NCI-H2029 treated with DMSO at 0.1 percent for 48 hours (cell line): ENCODE measurements around the gene NFATC1.

Experiments used
- DNase-seq: peaks from one replicate; lab custom pipeline; 2025; lab: John Stamatoyannopoulos, UW

The NFATC1 gene

GRCh38 chr18:79537758-79538157 is 142.0 kb downstream of the NFATC1 start:
- no peak for DNase-seq

DNA sequence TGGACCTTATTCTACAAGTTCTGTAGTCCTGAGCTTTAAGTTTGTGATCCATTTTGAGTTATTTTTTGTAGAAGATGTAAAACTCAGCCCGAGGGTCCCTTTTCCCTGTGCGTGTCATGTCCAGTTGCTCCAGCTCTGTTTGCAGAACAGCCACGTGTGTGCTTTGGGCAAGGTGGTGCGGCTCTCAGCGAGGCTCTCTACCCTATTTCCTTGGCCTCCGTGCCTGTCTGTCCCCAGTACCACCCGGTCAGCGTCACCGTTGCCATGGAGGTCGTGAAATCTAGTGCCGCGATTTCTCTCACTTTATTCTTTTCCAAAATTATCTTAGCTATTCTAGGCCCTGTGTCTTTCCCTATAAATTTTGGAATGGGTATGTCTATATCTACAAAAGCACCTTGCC is 142.9 kb downstream of the NFATC1 start:
- no peak for DNase-seq

- no peak for DNase-seq
Measured at GRCh38 chr18:79540161-79540903, 144.6 kb downstream of the NFATC1 start.

GRCh38 chr18:79540904-79541282 is 145.2 kb downstream of the NFATC1 start:
- DNase-seq, result no peak

GRCh38 chr18:79542213-79542612 is 146.5 kb downstream of the NFATC1 start:
- no peak for DNase-seq

GRCh38 chr18:79542876-79543750 is 147.4 kb downstream of the NFATC1 start:
- no peak for DNase-seq

DNA sequence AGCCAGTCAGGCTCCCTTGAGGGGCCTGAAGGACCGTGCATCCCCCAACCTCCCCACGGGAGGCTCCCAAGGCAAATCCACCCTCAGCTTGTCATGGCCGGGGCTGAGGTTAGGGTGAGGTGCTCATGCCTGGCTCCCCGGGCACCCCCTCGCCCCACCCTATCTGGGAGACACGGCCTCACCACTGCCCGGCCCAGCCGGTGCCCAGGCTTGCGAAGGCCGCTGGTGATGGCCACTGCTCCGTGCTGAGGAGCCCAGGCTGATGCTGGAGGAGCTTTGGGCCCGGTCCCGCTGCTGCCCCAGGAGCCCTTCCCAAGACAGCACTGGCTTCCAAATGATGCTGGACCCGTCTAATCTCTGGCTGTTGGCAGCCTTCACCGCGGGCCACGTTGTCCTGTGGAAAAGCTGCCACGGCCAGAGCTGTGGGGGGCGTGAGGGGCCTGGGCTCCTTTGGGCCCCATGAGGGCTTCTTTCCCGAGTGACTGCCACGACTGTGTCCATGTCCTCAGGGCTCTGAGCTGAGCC is 148.2 kb downstream of the NFATC1 start:
- no peak for DNase-seq

- DNase-seq, result no peak
Measured at GRCh38 chr18:79544386-79544963, 148.7 kb downstream of the NFATC1 start.

DNA sequence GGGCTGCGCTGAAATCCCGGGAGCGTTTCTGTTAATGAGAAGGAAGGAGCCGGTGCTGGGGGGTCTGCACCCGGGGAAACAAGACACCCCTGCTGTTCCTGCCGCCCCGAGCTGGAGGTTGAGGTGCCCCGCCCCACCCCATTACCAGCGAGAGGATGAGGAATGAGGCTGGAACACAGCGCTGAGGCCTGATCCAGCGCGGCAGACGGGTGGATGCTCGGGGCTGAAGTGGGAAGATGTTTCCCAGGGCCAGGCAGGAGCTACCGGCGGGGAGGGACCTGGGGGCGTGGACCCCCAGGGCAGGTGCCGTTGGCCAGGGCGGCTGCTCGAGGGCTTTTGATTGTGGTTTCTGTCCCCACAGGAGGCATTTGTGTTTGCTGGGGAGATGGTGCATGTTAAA is 149.5 kb downstream of the NFATC1 start:
- DNase-seq, result no peak

DNA sequence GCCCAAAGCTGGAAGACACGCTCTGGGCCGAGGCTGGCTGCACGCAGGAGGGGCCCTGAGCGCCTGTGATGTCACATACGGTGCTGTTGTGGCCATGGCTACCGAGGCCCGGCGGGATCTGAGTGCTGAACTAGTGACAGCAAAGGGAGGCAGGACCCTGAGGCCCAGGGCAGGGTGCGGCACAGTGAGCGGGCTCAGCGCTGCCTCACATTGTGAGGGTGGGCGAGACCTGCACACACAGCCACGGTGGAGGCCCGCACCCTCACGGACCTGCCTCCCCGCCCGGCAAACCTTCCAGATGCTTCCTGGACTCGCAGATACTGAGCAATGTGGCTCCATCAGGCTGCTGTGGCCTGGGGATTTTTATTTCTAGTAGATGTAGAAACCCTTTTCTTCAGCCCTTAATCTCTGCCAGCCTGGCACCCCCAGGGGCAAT is 150.0 kb downstream of the NFATC1 start:
- DNase-seq, result no peak

DNA sequence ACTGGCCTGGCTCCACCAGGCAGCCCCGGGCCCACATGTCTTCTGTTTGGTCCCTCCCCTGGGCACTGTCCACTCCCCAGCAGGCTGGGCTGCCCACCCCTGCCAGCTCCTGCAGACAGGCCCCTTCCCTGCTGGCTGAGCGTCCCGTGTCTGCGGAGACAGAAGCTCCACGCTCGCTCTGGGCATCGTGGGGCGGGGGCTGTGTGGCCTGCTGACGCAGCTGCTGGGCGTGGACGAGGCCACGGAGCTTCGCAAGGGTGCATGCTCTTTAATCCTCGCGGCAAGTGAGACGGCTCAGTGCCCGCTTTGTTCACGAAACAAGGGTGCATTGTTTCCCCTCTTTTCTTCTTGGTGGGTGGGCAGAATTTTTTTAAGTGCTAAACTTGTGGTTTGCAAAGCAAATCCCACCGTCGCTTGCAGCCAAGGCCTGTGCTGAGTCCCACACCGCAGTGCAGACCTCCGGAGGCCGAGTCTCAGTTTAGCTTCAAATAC is 151.1 kb downstream of the NFATC1 start:
- DNase-seq, result no peak

DNA sequence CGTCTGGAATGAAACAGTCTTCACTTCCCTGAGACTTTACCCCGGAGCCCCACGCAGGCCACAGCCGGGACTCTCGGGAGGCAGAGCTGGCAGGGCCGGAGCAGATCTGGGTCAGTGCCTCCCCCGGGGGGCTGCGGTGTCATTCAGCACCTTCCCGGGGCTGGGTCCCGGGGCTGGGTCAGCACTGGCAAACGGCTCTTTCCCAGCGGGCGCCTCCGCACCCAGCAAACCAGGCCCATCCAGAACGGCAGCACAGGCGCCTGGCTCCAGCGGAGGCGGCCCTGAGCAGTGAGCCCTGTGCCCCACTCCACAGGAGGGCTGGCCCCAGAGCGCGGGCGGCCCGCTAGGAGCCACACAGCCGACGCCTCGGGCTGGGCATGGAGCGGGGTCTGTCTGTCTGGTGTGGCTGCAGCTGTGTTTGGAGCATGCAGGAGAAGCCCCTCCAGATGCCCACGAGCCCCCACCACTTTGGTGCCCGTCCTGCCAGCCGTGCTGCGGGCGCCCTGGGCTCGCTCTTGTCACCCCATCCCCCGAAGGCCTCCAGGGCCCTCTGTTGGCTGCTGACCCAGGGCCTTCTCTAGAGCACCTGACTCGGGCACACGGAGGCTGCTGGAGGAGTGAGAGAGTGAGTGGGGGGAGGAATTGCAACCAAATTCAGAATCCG is 151.8 kb downstream of the NFATC1 start:
- no peak for DNase-seq

DNA sequence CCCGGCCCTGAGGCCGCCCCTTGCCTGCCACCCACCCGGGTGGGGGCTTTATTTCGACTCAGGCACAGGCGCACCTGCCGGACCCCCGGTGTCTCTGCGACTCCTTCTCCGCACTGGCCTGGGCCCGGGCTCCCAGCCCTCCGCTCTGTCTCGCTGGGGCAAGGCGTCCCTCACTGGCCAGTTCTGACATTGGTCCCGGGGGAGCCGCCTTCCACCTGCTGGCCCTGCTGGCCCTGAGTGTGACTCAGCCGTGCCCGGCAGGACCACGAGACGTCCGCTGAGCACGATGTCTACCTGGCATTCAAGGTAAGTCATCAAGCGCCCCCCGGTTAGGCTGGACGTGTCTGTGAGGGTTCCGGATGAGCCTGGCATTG is 152.3 kb downstream of the NFATC1 start:
- no peak for DNase-seq

- no peak for DNase-seq
Measured at GRCh38 chr18:79548621-79548985, 152.9 kb downstream of the NFATC1 start.

- no peak for DNase-seq
Measured at GRCh38 chr18:79548986-79549637, 153.4 kb downstream of the NFATC1 start.

- DNase-seq, result no peak
Measured at GRCh38 chr18:79549638-79550000, 153.9 kb downstream of the NFATC1 start.

DNA sequence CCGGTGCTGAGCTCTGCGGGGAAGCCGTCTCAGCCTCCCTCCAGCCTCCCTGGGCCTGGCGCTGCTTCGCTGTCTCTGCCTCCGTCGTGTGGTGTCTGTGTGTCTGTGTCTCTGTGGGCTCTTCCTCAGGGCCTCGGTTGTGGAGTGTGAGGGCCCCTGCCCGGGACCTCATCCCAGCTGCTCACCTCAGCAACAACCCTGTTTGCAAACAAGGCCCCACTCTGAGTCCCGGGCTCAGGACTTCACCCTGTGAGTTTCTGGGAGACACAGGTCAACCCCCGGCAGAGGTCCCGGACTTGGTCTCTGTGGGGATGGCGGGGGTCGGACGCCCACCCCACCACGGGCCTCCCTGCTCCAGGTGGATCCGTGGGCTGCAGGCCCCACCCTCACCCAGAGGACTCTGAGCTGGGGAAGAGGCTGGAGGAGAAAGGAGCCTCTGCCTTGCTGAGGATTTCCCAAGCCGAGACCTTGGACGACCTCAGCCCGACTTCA is 156.5 kb downstream of the NFATC1 start:
- DNase-seq, result no peak

DNA sequence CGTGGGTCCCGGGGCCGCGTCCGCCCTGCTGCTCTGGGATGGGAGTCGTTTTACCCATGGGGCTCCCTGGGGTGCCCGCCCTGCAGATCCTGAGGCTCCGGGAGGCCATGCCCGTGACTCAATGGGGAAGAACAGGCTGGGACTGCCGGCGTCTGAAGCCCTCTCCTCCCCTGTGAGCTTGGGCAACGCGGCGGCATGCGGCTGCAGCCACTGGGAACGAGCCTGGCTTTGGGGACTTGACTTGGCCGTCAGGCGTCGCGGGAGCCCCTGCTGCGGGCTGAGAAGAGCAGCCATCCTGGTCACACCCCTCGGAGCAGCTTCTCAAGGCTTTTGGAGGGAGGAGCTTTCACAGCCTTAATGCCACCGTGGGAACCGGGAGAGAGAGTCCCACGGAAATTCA is 157.0 kb downstream of the NFATC1 start:
- DNase-seq, result no peak

DNA sequence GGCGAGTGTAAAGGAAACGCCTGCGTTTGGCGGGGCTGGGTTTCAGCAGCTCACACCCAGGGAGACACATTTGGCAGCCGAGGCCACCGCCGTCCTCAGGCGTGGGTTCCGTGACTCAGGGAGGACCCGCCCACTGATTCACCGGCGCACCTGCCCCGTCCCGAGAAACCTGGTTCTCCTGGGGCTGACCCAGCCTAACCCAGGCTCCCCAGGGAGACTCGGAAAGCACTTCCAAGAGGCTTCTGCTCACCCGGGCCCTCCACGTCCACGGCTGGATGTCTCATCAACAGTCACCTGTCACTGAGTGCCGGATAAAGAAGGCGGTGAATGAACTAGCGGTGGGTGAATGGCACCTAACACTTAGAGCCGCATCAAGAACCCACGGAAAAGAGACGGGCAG is 157.4 kb downstream of the NFATC1 start:
- no peak for DNase-seq

- DNase-seq, result no peak
Measured at GRCh38 chr18:79553696-79554095, 158.0 kb downstream of the NFATC1 start.

- DNase-seq, result no peak
Measured at GRCh38 chr18:79554321-79554720, 158.6 kb downstream of the NFATC1 start.
